ENCODE results near the gene TUBB.

TUBB gene

GRCh38 chr6:30747902-30748769 lies 28.0 kb downstream of the TUBB start:
- H3K4me1 ChIP-seq (ENCODE audit: insufficient read depth, low read length, poor library complexity, severe bottlenecking), result peaks cover 15% of the 10 kb centered on the region
- no peaks in the 10 kb centered on the region for H3K9me2 ChIP-seq (replicated peaks; ENCODE audit: low read depth, low read length)
- no peak overlapping the region for H3K4me3 ChIP-seq (ENCODE audit: low read length, poor library complexity, severe bottlenecking)
- H4K20me1 ChIP-seq (ENCODE audit: insufficient read depth, low read length, poor library complexity, severe bottlenecking), result peaks cover 7% of the 10 kb centered on the region
- no peaks in the 10 kb centered on the region for H3K36me3 ChIP-seq (ENCODE audit: insufficient read depth, low read length)
- H2AFZ ChIP-seq (ENCODE audit: low read length), result no peak overlapping the region
- no peaks in the 10 kb centered on the region for H3K79me2 ChIP-seq (ENCODE audit: insufficient read depth, low read length)
- no peaks in the 10 kb centered on the region for H3K27me3 ChIP-seq (ENCODE audit: insufficient read depth, low read length, poor library complexity, severe bottlenecking)
- no peak overlapping the region for H3K9ac ChIP-seq (ENCODE audit: low read depth, low read length, poor library complexity, severe bottlenecking)
- H3K9me3 ChIP-seq (ENCODE audit: insufficient read depth, low read depth, low read length), result no peaks in the 10 kb centered on the region
- H3F3A ChIP-seq (ENCODE audit: low read depth), result peaks cover 3% of the 10 kb centered on the region
- H3K4me2 ChIP-seq (ENCODE audit: low read depth, low read length, poor library complexity, severe bottlenecking), result no peak overlapping the region
- TF ChIP-seq CTCF (conservative IDR thresholded peaks at IDR 0.05; ENCODE audit: low read length) (no peak), EZH2phosphoT487 (IDR thresholded peaks at IDR 0.05; ENCODE audit: borderline replicate concordance) (no peak)

GRCh38 chr6:30748851-30749540 lies 28.8 kb downstream of the TUBB start:
- Histone ChIP-seq H3K27me3 (ENCODE audit: insufficient read depth, low read length, poor library complexity, severe bottlenecking) (no peaks in the 10 kb centered on the region), H3K4me2 (ENCODE audit: low read depth, low read length, poor library complexity, severe bottlenecking) (no peak overlapping the region), H2AFZ (ENCODE audit: low read length) (no peak overlapping the region), H3K4me3 (ENCODE audit: low read length, poor library complexity, severe bottlenecking) (no peak overlapping the region), H3K9ac (ENCODE audit: low read depth, low read length, poor library complexity, severe bottlenecking) (no peak overlapping the region), H3K4me1 (ENCODE audit: insufficient read depth, low read length, poor library complexity, severe bottlenecking) (peaks cover 7% of the 10 kb centered on the region), H3K9me3 (ENCODE audit: insufficient read depth, low read depth, low read length) (no peaks in the 10 kb centered on the region), H3K9me2 (replicated peaks; ENCODE audit: low read depth, low read length) (no peaks in the 10 kb centered on the region), H3K79me2 (ENCODE audit: insufficient read depth, low read length) (no peaks in the 10 kb centered on the region), H4K20me1 (ENCODE audit: insufficient read depth, low read length, poor library complexity, severe bottlenecking) (no peaks in the 10 kb centered on the region), H3K36me3 (ENCODE audit: insufficient read depth, low read length) (no peaks in the 10 kb centered on the region), H3F3A (ENCODE audit: low read depth) (no peaks in the 10 kb centered on the region)
- TF ChIP-seq EZH2phosphoT487 (IDR thresholded peaks at IDR 0.05; ENCODE audit: borderline replicate concordance), result no peak
- no peak for TF ChIP-seq CTCF (conservative IDR thresholded peaks at IDR 0.05; ENCODE audit: low read length)

GRCh38 chr6:30749554-30750378 lies 29.6 kb downstream of the TUBB start:
- Histone ChIP-seq H4K20me1 (ENCODE audit: insufficient read depth, low read length, poor library complexity, severe bottlenecking) (no peaks in the 10 kb centered on the region), H3K9me2 (replicated peaks; ENCODE audit: low read depth, low read length) (no peaks in the 10 kb centered on the region), H3K4me2 (ENCODE audit: low read depth, low read length, poor library complexity, severe bottlenecking) (no peak overlapping the region), H2AFZ (ENCODE audit: low read length) (no peak overlapping the region), H3K9ac (ENCODE audit: low read depth, low read length, poor library complexity, severe bottlenecking) (no peak overlapping the region), H3K9me3 (ENCODE audit: insufficient read depth, low read depth, low read length) (no peaks in the 10 kb centered on the region), H3K4me3 (ENCODE audit: low read length, poor library complexity, severe bottlenecking) (no peak overlapping the region), H3K79me2 (ENCODE audit: insufficient read depth, low read length) (no peaks in the 10 kb centered on the region), H3K27me3 (ENCODE audit: insufficient read depth, low read length, poor library complexity, severe bottlenecking) (no peaks in the 10 kb centered on the region), H3F3A (ENCODE audit: low read depth) (no peaks in the 10 kb centered on the region), H3K36me3 (ENCODE audit: insufficient read depth, low read length) (no peaks in the 10 kb centered on the region), H3K4me1 (ENCODE audit: insufficient read depth, low read length, poor library complexity, severe bottlenecking) (no peaks in the 10 kb centered on the region)
- no peak for TF ChIP-seq CTCF (conservative IDR thresholded peaks at IDR 0.05; ENCODE audit: low read length)
- no peak for TF ChIP-seq EZH2phosphoT487 (IDR thresholded peaks at IDR 0.05; ENCODE audit: borderline replicate concordance)

Measured in Loucy (cell line).